NCI-H1105 (cell line): ENCODE measurements around the gene AKT1S1.
A peak's percentile ranks its signal among the peaks of the same experiment; 100 is the strongest.

Source experiments
- DNase-seq: peaks from one replicate; lab custom pipeline; 2025; lab: John Stamatoyannopoulos, UW

The AKT1S1 gene

DNA sequence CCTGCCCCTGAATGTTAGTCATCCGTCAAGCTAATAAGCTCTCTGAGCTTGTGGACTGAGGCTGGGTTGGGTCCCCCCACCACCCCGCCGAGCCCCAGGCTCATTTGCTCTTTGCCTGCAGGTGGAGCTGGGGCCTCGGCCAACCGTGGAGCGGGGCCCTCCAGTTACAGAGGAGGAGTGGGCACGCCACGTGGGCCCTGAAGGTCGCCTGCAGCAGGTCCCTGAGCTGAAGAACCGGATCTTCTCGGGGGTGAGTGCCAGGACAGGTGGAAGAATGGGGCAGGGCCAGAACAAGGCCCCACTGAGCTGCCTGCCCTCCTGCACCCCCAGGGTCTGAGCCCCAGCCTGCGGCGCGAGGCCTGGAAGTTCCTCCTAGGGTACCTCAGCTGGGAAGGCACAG, 5.5 kb upstream of the AKT1S1 start:
- no peak for DNase-seq

DNA sequence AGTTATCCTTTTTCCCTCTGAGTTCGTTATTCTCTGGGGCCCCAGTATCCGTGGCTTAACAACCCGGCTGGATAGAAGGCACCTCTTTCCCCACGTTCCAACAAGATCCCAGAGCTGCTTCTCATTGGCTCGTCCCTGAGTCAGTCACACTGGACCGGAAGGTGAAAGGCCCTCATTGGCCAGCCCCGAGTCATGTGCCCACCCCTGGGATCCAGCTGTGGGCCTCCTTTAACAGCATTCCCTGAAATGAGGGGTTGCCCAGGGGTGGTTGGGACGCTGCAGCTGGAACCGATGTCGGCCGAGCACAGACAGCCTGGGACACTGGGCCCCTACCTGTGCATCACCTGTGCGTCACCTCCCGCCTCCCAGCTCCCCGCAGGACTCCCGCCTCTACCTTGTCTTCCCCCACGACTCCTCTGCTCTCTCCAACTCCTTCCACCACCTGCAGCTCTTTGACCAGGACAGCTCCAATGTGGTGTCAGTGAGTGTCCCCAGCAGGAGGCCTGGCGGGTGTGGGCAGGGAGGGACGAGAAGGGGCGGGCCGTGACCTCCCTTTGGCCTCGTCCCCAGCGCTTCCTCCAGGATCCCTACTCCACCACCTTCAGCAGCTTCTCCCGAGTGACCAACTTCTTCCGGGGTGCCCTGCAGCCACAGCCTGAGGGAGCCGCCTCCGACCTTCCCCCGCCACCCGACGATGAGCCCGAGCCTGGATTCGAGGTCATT, 4.7 kb upstream of the AKT1S1 start:
- no peak for DNase-seq

DNA sequence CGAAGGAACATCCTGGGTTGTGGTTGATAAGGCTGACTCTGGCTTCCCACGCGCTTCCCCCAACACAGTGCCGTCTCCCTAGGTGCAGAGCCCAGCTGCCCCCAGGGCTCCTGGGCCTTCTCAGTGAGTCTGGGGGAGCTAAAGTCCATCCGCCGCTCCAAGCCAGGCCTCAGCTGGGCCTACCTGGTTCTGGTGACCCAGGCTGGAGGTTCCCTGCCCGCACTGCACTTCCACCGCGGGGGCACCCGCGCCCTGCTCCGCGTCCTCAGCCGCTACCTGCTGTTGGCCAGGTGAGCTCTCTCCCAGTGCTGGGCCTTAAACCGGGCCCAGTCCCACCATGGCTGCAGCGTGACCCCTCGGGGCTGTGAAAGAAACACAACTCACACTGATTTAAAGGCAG, 4.0 kb upstream of the AKT1S1 start:
- DNase-seq: no peak

DNA sequence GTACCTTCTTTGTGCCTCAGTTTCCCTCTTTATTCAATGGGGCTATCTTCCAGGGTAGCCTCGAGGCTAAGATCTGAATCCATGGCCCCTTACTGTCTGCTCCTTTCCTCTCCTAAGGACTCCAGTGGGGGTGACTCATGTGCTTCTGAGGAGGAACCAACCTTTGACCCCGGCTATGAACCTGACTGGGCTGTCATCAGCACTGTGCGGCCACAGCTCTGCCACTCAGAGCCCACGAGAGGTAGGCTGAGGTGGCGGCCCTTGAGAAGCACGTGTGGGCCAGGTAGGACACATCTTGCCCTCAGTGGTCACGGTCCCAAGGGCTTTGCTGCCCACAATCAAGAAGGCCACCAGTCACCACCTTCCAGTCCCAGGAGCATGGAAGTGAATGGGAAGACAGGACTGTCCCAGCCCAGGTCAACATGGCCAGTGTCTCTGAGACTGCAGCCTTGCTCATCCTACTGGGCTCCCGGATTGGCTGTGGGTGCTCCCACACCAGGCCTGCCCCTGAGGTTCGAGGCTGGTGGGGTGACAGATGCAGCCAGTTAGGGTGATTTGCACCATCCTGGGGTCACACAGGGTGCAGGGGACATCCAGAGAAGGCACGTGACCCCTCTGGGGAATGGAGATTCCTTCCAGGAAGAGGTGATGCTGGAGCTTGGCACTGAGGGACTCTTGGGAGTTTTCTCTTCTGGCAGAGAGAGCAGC, 3.2 kb upstream of the AKT1S1 start:
- DNase-seq: no peak

DNA sequence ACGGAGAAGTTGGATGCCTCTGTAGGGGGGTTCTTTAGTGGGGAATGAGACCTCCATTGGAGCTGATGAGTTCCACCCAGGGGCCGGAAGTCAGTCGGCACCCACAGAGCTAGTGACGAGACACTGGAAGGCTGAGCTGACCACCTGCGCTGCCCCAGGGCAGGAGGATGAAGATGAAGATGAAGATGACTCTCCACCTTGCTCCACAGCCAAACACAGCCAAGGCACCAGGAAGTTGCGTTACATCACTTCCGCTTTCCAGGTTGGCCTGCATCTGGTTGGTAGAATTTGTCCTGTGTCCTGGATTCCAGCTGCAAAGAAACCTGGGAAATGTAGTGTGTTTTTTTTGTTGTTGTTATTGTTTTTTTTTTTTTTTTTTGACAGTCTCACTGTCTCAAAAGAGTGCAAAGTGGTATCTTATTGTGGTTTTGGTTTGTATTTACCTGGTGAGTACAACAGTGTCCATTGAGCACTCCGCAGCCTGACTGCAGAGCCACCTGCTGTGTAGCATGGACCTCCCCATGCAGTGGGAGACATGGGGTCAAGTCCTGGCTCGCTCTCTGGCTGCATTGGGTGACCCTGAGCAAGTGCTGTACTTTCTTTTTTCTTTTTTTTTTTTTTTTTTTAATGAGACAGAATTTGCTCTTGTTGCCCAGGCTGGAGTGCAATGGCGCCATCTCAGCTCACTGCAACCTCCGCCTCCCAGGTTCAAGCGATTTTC, 2.2 kb upstream of the AKT1S1 start:
- no peak for DNase-seq

DNA sequence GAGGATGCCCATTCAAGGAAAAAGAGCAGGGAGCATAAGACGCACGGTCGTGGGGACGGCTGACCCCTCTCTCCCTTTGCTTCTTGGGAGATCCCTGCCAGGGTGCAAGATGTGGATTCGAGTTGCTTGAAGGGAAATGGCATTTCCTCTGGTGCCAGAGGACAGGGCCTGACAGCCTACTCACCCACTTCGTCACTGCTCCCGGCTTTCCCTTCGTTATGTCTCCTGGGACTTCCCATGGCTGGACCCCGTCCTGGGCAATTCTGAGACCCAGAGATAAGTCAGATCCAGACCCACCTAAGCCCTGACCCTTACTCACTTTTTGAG, 1.6 kb upstream of the AKT1S1 start:
- DNase-seq: no peak

DNA sequence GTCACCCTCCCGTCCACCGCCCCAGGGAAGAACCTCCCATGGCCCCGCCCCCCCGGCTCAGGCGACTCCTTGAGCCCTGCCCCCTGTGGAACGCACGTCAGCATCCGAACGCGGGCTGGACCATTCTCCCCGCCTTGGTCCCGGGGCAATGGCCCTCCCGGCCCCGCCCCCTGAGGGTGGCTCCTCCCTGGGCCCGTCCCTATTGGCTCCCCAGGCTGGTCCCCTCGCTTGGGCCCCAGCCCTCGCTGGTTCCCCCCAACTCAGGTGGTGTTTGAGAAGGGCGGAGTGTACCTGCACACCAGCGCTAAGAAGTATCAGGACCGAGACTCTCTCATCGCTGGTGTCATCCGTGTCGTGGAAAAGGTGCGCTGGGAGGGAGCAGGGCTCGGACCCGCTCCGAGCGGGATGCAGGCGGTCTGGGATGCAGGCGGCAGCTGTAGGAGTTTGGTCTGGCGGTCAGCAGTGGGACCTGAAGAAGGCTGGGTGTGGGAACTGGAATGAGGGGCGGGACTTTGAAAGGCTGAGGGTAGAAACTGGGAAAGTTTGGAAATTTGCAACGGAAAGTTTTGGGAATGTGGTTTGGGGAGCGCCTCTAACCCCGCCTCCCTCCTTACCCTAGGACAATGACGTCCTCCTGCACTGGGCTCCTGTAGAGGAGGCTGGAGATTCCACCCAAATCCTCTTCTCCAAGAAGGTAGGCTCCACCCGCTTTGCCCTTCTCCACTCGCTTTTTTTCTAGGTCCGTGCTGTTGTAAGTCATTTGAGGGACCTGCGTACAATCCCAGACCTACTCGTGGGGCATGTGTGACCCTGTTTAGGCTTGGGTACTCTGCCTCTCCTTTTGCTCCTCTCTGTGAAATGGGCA, 956 bp upstream of the AKT1S1 start:
- peak; percentile 94 for DNase-seq

DNA sequence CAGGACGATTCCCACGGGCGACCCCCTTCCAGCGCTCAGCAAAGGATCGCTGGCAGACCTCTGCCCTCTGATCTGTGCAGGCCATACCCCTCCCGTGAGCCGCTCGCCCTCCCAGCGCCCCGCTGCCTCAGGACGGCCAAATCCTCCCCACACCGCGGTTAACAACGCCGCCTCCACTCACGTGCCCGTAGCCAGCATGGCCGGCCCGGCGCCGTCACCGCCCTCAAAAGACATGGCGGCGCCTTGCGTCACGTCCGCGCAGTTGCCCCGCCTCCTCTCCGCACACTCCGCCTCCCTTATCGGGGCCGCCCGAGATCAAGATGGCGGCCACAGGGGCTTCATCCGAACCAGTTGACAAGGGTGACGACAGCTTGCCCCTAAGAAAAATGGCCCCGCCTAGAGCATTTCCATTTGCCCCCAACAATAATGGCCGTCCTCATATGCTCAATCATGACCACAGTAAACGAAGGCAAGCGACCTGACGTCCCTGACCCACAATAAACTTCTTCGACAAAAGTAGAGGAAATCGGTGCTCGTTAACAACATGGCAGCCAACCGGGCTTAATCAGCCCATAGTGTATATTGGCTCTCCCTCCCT, 634 bp downstream of the AKT1S1 start:
- DNase-seq: peak; percentile 98

DNA sequence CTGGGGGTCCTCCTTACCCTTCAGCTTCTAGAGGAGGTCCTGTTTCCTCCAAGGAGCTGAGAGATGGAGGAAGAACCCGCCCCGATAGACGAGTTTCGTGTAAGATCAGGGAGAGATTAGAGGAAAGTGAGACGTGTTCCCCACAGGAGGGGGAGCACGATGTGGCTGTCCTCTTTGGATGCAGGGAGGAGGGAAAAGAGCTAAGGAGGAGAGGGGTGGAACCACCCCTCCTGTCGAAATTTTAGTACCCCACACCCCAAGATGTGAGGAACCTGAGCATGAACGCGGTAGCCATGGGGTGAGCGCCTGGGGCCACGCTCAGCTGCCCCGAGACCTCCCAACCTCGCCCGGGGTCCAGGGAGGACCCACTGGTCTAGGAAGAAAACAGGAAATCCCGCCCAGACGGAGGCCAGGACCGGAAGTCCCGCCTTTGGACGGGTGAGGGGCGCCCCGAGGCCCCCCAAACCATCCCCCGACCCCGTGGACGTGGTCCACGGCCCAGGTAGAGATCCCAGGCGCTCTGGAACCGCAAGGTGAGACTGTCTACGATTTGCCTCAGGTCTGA, 1.2 kb downstream of the AKT1S1 start:
- DNase-seq: peak; percentile 50

DNA sequence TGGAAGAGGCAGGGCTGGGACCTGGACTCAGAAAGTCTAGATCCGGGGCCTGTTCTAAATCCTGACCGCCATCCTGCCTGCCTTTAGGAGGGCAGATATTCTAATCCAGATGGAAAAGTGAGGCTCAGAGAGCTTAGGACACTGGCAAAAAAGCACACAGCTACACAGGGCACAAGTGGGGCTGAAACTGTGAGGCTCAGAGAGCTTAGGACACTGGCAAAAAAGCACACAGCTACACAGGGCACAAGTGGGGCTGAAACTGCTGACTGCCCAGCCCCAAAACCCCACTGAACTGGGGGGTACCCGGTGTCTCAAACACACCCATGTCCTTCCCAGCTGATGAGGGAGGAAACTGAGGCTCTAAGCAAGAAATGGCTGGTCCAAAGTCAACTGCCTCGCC, 2.0 kb downstream of the AKT1S1 start:
- DNase-seq: no peak

DNA sequence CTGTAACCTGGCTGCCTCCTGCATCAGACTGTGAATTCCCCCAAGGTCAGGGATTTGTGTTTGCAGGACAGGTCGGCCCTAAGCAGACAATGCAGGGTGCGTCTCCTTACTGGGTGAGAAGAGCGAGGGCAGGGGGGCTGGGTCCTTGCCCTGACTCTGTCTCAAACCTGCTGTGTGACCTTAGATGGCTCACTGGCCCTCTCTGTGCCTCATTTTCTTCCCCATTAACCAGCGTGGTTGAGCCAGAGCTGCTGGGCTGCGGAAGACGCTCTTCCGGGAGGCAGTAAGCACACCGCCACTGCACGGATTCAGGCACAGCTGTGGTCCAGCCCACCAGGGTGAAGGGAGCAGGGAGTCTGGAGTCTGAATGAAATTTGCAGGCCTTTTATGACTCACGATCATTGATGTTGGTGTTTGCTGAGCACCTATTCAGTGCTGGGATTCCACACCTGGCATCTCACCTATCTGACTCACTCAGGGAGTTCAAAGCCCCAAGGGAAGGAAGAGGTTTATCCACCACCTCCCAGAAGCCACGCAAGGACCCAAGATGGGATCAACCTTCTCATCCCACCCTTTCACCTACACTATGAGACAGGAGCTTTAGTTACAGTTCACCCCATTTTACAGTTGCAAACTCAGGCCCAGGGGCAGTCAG, 2.5 kb downstream of the AKT1S1 start:
- DNase-seq: no peak

DNA sequence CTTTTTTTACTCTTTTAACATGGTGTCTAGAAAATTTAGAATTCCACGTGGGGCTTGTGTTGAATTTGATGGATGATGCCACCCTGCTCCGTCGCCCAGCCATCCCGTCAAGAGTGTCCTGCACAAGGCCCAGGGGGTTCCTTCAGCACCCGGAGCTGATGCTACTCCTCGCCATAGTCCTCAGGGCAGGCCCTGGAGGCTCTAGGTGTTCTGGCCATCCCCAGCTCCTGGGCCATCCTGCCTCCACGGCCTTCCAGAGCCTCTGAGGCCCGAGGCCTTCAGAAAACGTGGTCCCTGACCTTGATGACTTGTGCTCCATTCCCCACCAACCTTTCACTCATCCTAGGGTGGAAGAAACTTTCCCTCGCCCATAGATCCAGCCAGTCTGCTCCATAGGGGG, 3.3 kb downstream of the AKT1S1 start:
- no peak for DNase-seq

DNA sequence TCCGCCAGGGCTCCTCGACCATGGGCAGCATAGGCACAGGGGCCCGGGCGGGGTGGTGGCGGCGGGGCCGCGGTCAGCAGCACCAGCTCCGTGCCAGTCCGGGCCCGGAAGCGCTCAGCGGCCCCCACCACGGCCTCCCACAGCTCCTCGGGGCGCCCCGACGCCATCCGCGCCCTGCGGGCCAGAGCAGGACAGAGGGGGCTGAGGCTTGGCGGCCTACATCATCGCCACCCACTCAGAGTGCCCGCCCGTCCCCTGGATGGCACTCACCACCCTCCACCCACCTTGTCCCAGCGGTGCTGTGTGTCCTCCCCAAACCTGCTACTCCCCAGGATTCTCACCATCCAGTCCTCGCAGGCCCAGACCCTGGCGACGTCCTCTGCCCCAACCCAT, 4.0 kb downstream of the AKT1S1 start:
- no peak for DNase-seq

DNA sequence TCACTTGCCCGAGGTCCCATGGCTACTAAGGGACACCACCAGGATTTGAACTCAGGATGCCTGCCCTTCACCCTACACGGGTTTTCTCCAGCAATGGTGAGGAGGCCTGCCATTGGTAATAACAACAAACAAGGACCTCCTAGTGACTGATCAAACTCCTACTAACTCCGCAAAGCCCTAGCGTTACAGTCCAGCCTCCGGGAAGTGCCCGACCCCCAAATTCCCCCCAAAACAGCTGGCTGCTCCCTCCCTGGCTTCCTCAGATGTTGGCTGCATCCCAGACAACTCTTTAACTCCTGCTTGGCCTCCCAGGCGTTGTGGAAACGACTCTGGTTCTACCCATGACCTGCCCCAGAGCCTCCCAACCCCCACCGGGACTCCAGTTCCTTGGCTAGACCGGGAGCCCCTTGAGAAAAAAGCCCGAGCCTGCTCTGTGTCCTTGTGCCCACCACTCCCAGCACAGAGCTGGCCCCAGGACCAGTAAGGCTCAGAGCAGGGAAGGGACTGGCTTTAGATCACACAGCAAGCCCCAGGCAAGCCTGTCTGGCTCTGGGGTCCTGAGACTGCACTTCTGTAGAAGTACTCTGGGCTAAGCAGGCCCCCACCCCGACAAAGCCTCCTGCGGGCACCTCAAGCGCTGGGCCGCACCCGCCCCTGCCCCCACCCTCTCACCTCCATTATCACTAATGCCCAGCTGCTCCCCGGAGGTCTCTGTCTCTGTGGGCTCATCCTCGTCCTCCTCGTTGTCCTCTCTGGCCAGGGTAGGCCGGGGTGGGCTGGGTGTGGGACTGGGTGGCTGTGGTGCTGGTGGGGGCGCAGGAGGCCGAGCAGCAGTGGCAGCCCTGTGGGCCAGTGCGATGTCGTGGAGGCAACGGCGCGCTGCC, 4.7 kb downstream of the AKT1S1 start:
- no peak for DNase-seq

DNA sequence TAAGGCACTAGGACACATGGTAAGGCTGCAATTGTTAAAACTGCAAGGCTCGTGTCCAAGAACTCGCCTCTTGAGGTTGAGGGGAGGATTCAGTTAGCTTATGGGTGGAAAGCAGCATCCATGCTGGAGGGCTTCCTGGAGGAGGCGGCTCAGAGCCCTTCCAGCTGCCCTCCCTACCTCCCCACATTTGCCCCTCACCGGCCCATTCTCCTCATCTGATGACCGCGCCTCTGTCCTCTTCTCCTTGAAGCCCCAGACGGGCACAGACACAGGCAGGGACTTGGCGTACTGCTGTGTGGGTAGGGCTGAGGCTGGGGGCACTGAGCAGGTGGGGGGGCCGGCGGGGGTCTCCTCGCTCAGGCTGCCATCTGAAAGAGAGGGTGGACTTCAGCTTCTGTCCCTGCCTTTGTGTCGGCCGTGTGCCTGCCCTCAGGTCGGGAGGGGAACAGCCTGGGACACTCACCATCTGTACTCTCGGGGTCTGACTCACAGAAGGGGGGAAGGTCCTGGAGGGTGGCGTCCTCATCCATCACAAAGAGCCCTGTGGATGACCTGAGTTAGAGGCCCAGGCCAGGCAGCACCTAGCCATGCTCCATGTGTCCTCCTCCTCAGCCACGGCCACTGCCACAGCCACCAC, 5.7 kb downstream of the AKT1S1 start:
- no peak for DNase-seq

DNA sequence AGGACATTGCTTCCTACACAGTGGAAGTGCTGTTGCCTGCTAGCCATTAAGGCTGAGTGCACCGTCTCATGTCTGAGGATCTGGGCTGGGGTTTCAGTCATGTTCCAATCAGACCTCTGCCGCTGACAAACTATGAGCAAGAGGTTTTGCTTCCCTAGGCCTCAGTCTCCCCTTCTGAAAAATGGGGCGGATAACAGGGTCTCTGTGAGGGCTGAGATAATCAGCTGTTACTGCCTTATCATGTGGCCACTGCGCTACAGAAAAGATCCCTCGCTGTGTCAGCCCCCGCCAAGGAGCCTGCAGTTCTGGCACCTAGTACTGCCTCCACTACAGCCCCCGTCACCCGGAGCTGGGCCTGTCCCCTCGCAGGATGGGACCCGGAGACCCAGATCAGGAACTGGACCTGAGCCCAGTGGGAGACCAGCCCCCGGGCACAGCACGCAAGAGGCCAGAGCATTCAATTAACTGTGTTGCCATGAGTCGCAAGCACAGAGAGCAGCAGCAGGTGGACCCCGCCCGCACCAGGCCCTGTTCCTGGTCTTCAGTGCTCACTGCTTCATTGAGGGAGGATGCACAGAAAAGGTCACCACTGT, 6.8 kb downstream of the AKT1S1 start:
- DNase-seq: no peak

DNA sequence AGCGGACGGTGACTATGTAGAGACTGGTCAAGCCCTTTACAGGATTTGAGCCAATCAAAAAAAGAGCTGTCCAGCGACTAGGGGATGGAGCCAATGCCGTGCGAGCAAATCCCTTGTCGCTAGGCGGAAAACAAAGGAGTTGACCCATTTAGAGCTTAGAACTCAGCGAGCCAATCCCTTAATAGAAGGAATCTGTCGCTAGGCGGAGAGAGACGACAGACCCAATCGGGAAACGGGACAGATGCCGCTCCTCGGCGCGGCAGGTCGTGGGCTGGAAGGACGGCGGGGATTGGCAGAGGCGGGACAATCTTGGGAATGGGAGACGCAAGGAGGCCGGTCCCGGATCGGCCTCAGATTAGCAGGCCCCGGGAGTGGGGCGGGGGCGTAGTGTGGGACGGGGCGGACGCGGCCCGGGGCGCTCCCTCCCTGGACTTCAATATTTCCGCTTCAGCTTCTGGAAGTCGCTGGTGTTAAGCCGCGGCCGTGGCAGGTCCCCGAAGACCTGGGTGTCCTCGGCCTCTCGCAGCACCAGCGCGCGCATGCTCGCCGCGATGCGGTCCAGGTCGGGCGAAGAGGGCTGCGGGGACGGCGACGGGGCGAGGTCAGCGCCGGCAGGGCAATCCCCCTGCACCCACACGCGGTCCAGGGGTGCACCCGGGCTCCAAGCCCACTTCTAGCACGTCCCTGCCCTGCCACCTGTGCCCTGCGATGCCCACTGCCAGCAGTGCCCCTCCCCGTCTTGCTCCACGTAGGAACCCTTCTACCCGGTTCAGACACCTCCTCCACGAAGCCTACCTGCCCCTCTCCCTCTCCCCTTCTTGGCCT, 7.5 kb downstream of the AKT1S1 start:
- peak; percentile 99 for DNase-seq

DNA sequence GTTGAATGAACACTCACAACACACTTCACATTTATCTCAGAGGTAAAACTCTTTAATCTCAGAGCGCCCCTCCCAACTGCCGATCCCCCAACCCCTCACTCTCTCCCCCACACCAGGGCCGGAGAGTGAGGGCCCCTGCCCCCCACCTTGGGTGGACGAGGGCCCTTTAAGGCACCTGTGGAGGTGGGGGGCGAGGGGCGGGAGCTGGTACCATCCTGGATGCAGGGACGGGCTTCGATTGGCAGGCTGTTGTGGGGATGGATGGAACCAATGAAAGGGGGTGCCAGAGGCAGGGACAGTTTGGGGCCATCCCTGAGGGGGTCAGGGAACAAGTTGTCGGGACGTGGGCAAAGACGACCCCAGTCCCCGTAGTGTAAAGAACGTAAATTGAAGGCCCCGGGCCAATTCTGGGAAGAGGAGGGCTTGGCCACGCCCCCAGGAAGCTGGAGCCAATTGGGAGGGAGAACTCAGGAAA, 8.1 kb downstream of the AKT1S1 start:
- DNase-seq: no peak
